Spleen (tissue), 11 donors: ENCODE data around the gene PIK3C3. TPM values are rescaled to one million over a fixed set of nuclear protein-coding genes. Genes with fewer than 3 reads are reported as not detected.

Source experiments
- DNase-seq: peaks from one replicate; pipeline ENCODE4 v3.0.0-alpha.2; 2020
- H3K27ac ChIP-seq, 8 donors: fragments of 200-600 bp; sonication (generic) in 7 of 8; 1 replicate in 4 of 8; 2 replicates in 4 of 8; pipeline versions ENCODE4 v1.5.0 to v1.8.0; 2016 to 2021; ENCODE audit warnings: inconsistent platforms in 4 of 8, mild to moderate bottlenecking in 4 of 8, moderate library complexity in 1 of 8
- H3K27me3 ChIP-seq, 7 donors: fragments of 200-600 bp; sonication (generic) in 6 of 7; replicated peaks in 1 of 7; 1 replicate in 4 of 7; 2 replicates in 3 of 7; pipeline versions ENCODE4 v1.5.0 to v1.8.0; 2016 to 2021; ENCODE audit warnings: inconsistent platforms in 3 of 7, mild to moderate bottlenecking in 1 of 7
- H3K36me3 ChIP-seq, 6 donors: fragments of 200-600 bp; sonication (generic) in 5 of 6; 1 replicate in 4 of 6; 2 replicates in 2 of 6; pipeline versions ENCODE4 v1.5.0 to v1.8.0; 2016 to 2021; ENCODE audit warnings: inconsistent platforms in 2 of 6
- H3K4me1 ChIP-seq, 6 donors: fragments of 200-600 bp; sonication (generic) in 5 of 6; 1 replicate in 3 of 6; 2 replicates in 3 of 6; pipeline versions ENCODE4 v1.5.0 to v1.8.0; 2016 to 2021; ENCODE audit warnings: inconsistent platforms in 3 of 6
- H3K4me3 ChIP-seq, 8 donors: fragments of 200-600 bp; sonication (generic) in 7 of 8; 1 replicate in 4 of 8; 2 replicates in 4 of 8; pipeline versions ENCODE4 v1.5.0 to v1.8.0; 2016 to 2021; ENCODE audit warnings: inconsistent platforms in 4 of 8, mild to moderate bottlenecking in 4 of 8, moderate library complexity in 2 of 8
- H3K9me3 ChIP-seq, 8 donors: fragments of 200-600 bp; sonication (generic) in 7 of 8; 1 replicate in 4 of 8; 2 replicates in 4 of 8; pipeline versions ENCODE4 v1.5.0 to v1.8.0; 2016 to 2021; ENCODE audit warnings: inconsistent platforms in 4 of 8
- CTCF ChIP-seq, 11 experiments: fragments of 200-600 bp in 7 of 11; fragments of 450-650 bp in 4 of 11; sonication (generic) in 4 of 11; IDR thresholded peaks in 8 of 11; conservative IDR thresholded peaks in 3 of 11; 1 replicate in 7 of 11; 2 replicates in 4 of 11; pipeline versions ENCODE4 v1.4.0 to v1.8.0; 2016 to 2021; ENCODE audit warnings: antibody characterized with exemption in 11 of 11, inconsistent platforms in 4 of 11, mild to moderate bottlenecking in 1 of 11
- POLR2A ChIP-seq, 3 donors: fragments of 450-650 bp; IDR thresholded peaks; one replicate each; pipeline ENCODE4 v1.5.1; 2017; ENCODE audit warnings: antibody characterized with exemption in 3 of 3, mild to moderate bottlenecking in 1 of 3
- POLR2AphosphoS5 ChIP-seq, 3 donors: sonication (generic); formaldehyde crosslinking; IDR thresholded peaks; one replicate each; pipeline ENCODE4 v1.5.1; 2017; ENCODE audit warnings: antibody characterized with exemption in 3 of 3
- WGBS, 5 donors: extraction: QIAGEN DNeasy Blood & Tissue Kit in 3 of 5; methylation state at CpG; one replicate each; pipeline versions ENCODE4 v1.1.5 to v1.1.7; 2013 to 2018; 5-methylcytosine and 5-hydroxymethylcytosine counted together
- intact Hi-C: fragments of 100-400 bp; cut with DNase I; formaldehyde crosslinking; loops from one replicate; pipeline ENCODE4 v1.15.0; 2023; ENCODE audit warnings: low total_unique reads
- polyA plus RNA-seq, 3 donors: library from polyadenylated mRNA; stranded (reverse); fragments of 200-250 nt; gene quantifications; one replicate each; pipeline ENCODE4 v1.2.1, GENCODE V29; 2013
- total RNA-seq, 7 donors: library from RNA; depleted of rRNA in 3 of 7; stranded (reverse); fragments of >200 nt in 3 of 7; fragmentation: NEBNext Ultra II Directional in 4 of 7; extraction: Animal tissue kit (Norgen Biotek cat#: 25700) in 4 of 7; gene quantifications; one replicate each; pipeline versions ENCODE4 v1.1.0 to v1.2.1, GENCODE V29; 2016 to 2021
- donor health status: healthy with polysubstance abuse.
- donor health status: DM: no; HTN: no; CAD: no; lungs with moderate emphysema.
- donor health status: DM: no; HTN: no; CAD: no.
- donor health status: Bipolar disorder and iron deficiency.
- donor health status: healthy.
- donor health status: DM: no; HTN: no; CAD: no.
- donor health status: DM: yes; HTN: yes; CAD: no.

The PIK3C3 gene
- total and polyA plus RNA-seq, 10 donors = 22.8 to 77.3 (median 62.2) TPM

GRCh38 chr18:41923446-41923845 lies 31.6 kb upstream of the PIK3C3 start:
- TF ChIP-seq CTCF (IDR thresholded peaks at IDR 0.05 in 8 of 11, conservative IDR thresholded peaks at IDR 0.05 in 3 of 11) (no peak), POLR2A (IDR thresholded peaks at IDR 0.05) (no peak), POLR2AphosphoS5 (IDR thresholded peaks at IDR 0.05) (no peak)
- intact Hi-C loops = no loop called here
- no peaks in the 10 kb centered on the region for H3K27me3 ChIP-seq

GRCh38 chr18:41928581-41928980 lies 26.5 kb upstream of the PIK3C3 start:
- Histone ChIP-seq H3K27ac (no peak overlapping the region), H3K4me3 (no peak overlapping the region), H3K4me1 (no peaks in the 10 kb centered on the region), H3K36me3 (no peaks in the 10 kb centered on the region), H3K9me3 (no peaks in the 10 kb centered on the region), H3K27me3 (peaks cover 0 to 3% (median 0%) of the 10 kb centered on the region in 7 donors)
- no peak for DNase-seq
- intact Hi-C loops = no loop called here
- TF ChIP-seq POLR2AphosphoS5 (IDR thresholded peaks at IDR 0.05) (no peak), POLR2A (IDR thresholded peaks at IDR 0.05) (no peak), CTCF (IDR thresholded peaks at IDR 0.05 in 8 of 11, conservative IDR thresholded peaks at IDR 0.05 in 3 of 11) (no peak)

More at GRCh38 chr18:41923446-41923845, 31.6 kb upstream of the PIK3C3 start:
- Histone ChIP-seq H3K36me3 (no peaks in the 10 kb centered on the region), H3K27ac (no peak overlapping the region), H3K4me3 (no peak overlapping the region), H3K9me3 (no peaks in the 10 kb centered on the region), H3K4me1 (no peaks in the 10 kb centered on the region)
- DNase-seq = no peak

- Histone ChIP-seq H3K4me1 (no peaks in the 10 kb centered on the region), H3K27me3 (peaks cover 0 to 10% (median 0%) of the 10 kb centered on the region in 7 donors), H3K4me3 (no peak overlapping the region), H3K27ac (no peak overlapping the region), H3K9me3 (no peaks in the 10 kb centered on the region), H3K36me3 (no peaks in the 10 kb centered on the region)
- no peak for DNase-seq
- no peak for TF ChIP-seq CTCF (IDR thresholded peaks at IDR 0.05 in 8 of 11, conservative IDR thresholded peaks at IDR 0.05 in 3 of 11)
- no peak for TF ChIP-seq POLR2A (IDR thresholded peaks at IDR 0.05)
- no peak for TF ChIP-seq POLR2AphosphoS5 (IDR thresholded peaks at IDR 0.05)
- intact Hi-C loops = no loop called here
These were observed 22.1 kb upstream of the PIK3C3 start for GRCh38 chr18:41932899-41933298.

- H3K36me3 ChIP-seq = no peaks in the 10 kb centered on the region
- no peak for TF ChIP-seq POLR2AphosphoS5 (IDR thresholded peaks at IDR 0.05)
- no peak for TF ChIP-seq POLR2A (IDR thresholded peaks at IDR 0.05)
- TF ChIP-seq CTCF (IDR thresholded peaks at IDR 0.05 in 8 of 11, conservative IDR thresholded peaks at IDR 0.05 in 3 of 11) = no peak
- no peak for DNase-seq
- H3K27ac ChIP-seq = no peak overlapping the region
- H3K4me3 ChIP-seq = no peak overlapping the region
- 73 to 89% (median 87%) methylated on average over 4 of the region's 4 CpGs for WGBS, 5 donors
- H3K27me3 ChIP-seq = peaks cover 0 to 10% (median 0%) of the 10 kb centered on the region in 7 donors
- no peaks in the 10 kb centered on the region for H3K4me1 ChIP-seq
- H3K9me3 ChIP-seq = no peaks in the 10 kb centered on the region
- intact Hi-C loops = no loop called here
These were observed 21.3 kb upstream of the PIK3C3 start for GRCh38 chr18:41933778-41934177.
